Astrocyte (in vitro differentiated cells and primary cell): ENCODE results near the gene ATG3.

Experiments used
- EZH2 ChIP-seq: IDR thresholded peaks from 2 replicates; pipeline ENCODE4 v1.6.1; 2012; ENCODE audit warnings: mild to moderate bottlenecking, low read length, inconsistent platforms; ENCODE audit not compliant: insufficient read depth
- TF ChIP-seq, protein P1 (sequence below): IDR thresholded peaks from 2 replicates; pipeline ENCODE4 v1.5.1; 2011; ENCODE audit warnings: low read depth, mild to moderate bottlenecking, inconsistent platforms, low read length, moderate library complexity; ENCODE audit not compliant: insufficient read depth

DNA sequence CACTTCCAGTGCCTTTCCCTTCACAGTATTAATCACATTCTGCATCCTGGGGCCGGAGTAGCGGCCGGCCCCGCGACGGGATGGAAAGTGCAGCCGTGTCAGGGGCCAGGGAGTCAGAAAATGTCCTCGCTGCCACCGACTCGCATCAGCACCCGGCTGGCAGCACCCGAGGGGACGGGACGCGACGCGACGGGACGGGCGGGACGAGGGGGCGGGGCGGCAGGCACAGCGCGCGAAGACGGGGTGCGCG lies 353 bp downstream of the ATG3 start:
- TF ChIP-seq, protein P1, sequence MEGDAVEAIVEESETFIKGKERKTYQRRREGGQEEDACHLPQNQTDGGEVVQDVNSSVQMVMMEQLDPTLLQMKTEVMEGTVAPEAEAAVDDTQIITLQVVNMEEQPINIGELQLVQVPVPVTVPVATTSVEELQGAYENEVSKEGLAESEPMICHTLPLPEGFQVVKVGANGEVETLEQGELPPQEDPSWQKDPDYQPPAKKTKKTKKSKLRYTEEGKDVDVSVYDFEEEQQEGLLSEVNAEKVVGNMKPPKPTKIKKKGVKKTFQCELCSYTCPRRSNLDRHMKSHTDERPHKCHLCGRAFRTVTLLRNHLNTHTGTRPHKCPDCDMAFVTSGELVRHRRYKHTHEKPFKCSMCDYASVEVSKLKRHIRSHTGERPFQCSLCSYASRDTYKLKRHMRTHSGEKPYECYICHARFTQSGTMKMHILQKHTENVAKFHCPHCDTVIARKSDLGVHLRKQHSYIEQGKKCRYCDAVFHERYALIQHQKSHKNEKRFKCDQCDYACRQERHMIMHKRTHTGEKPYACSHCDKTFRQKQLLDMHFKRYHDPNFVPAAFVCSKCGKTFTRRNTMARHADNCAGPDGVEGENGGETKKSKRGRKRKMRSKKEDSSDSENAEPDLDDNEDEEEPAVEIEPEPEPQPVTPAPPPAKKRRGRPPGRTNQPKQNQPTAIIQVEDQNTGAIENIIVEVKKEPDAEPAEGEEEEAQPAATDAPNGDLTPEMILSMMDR, result no peak
- TF ChIP-seq EZH2, result no peak
